KMS-11 (cell line): Measurements from ENCODE around the gene SHMT2.

Experiments used
- H2AFZ ChIP-seq: fragments of 200-600 bp; sonication (generic); 2 replicates; pipeline ENCODE4 v1.6.1; 2016; ENCODE audit warnings: antibody characterized with exemption, mixed run types, low read depth
- H3K27ac ChIP-seq: fragments of 200-600 bp; sonication (generic); 2 replicates; pipeline ENCODE4 v1.6.1; 2016; ENCODE audit warnings: mild to moderate bottlenecking, mixed run types
- H3K27me3 ChIP-seq: fragments of 200-600 bp; sonication (generic); 2 replicates; pipeline ENCODE4 v1.6.1; 2017; ENCODE audit warnings: mild to moderate bottlenecking, low read depth, mixed run types, moderate library complexity; ENCODE audit not compliant: insufficient read depth
- H3K36me3 ChIP-seq: fragments of 200-600 bp; sonication (generic); 2 replicates; pipeline ENCODE4 v1.6.1; 2017; ENCODE audit warnings: mild to moderate bottlenecking, mixed run types; ENCODE audit not compliant: insufficient read depth
- H3K4me1 ChIP-seq: fragments of 200-600 bp; sonication (generic); 2 replicates; pipeline ENCODE4 v1.6.1; 2016; ENCODE audit warnings: mild to moderate bottlenecking, low read depth, mixed run types; ENCODE audit not compliant: poor library complexity, severe bottlenecking
- H3K4me2 ChIP-seq: fragments of 200-600 bp; sonication (generic); 2 replicates; pipeline ENCODE4 v1.7.0; 2016; ENCODE audit warnings: mild to moderate bottlenecking, mixed run types
- H3K4me3 ChIP-seq: fragments of 200-600 bp; sonication (generic); IDR thresholded peaks from 2 replicates; pipeline ENCODE4 v1.6.1; 2017; ENCODE audit warnings: low read depth, low read length, mixed read lengths; ENCODE audit not compliant: insufficient read depth
- H3K79me2 ChIP-seq: fragments of 200-600 bp; sonication (generic); 2 replicates; pipeline ENCODE4 v1.6.1; 2016; ENCODE audit warnings: low read depth, mixed run types; ENCODE audit not compliant: insufficient read depth
- H3K9ac ChIP-seq: fragments of 200-600 bp; sonication (generic); 2 replicates; pipeline ENCODE4 v1.6.1; 2016; ENCODE audit warnings: mild to moderate bottlenecking, mixed run types
- H4K20me1 ChIP-seq: fragments of 200-600 bp; sonication (generic); 2 replicates; pipeline ENCODE4 v1.6.1; 2016; ENCODE audit warnings: mild to moderate bottlenecking, mixed run types; ENCODE audit not compliant: insufficient read depth
- TF ChIP-seq, protein P1 (sequence below): fragments of 200-600 bp; sonication (generic); conservative IDR thresholded peaks from 2 replicates; pipeline ENCODE4 v1.6.1; 2017; ENCODE audit warnings: low read depth, mild to moderate bottlenecking, antibody characterized with exemption, low read length, moderate library complexity, mixed read lengths

Gene SHMT2

DNA sequence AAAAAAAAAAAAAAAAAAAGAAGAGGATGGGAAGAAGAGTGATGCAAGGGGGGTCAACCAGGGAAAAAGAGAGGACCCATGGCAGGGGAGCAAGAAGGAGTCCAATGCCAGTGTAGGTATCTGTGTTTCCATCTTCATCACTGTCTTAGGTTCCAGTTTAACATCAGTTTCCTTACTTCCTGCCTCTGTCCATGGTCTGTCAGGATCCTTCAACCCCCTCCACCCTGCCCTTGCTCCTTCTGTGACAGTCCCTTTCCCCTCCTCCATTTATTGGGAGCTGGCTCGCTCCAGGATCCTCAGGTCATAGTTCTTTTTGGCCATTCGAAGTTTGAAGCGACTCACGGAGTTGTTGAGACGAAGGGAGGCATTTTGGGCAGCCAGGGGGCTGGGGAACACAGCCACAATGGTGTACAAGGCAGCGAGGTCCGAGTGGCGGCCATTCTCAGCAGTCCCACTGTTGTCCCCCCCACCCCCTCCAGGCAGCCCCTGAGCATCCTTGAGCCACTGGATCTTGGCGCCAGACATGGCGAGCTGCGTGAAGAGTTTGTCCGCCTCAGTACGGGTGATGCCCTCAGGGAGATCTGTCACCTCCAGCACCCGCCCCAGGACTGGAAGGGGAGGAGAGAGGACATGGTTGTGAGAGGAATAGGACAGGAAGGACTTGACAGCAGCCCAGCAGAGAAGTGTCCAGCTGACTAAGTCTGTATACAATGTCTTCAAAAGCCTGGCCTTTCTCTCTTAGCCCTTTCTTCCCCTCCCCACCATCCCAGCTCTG is 25.2 kb downstream of the SHMT2 start:
- TF ChIP-seq, protein P1, sequence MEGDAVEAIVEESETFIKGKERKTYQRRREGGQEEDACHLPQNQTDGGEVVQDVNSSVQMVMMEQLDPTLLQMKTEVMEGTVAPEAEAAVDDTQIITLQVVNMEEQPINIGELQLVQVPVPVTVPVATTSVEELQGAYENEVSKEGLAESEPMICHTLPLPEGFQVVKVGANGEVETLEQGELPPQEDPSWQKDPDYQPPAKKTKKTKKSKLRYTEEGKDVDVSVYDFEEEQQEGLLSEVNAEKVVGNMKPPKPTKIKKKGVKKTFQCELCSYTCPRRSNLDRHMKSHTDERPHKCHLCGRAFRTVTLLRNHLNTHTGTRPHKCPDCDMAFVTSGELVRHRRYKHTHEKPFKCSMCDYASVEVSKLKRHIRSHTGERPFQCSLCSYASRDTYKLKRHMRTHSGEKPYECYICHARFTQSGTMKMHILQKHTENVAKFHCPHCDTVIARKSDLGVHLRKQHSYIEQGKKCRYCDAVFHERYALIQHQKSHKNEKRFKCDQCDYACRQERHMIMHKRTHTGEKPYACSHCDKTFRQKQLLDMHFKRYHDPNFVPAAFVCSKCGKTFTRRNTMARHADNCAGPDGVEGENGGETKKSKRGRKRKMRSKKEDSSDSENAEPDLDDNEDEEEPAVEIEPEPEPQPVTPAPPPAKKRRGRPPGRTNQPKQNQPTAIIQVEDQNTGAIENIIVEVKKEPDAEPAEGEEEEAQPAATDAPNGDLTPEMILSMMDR, result no peak

DNA sequence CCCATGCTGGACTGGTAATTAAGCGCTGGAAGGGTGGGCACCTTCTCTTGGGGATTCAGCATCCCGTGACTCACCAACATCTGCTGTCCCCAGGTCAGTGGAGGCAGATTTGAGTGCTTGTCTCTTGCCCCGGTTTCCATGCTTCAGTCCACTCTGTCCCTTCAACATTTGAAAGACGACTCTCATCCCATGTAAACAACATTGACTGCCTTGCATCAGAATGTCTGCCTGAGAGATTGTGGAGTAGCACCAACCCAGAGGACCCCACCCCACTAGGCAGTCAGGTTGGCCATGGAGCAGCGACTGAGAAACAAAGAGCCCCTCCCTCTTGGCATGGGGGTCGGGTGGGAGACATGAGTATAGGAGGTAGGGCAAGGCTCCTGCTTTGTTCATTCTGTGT is 26.4 kb downstream of the SHMT2 start:
- H3K4me2 ChIP-seq, result no peak overlapping the region
- no peaks in the 10 kb centered on the region for H3K79me2 ChIP-seq
- H3K4me3 ChIP-seq, result no peak overlapping the region
- no peaks in the 10 kb centered on the region for H3K4me1 ChIP-seq
- no peaks in the 10 kb centered on the region for H4K20me1 ChIP-seq
- no peak overlapping the region for H3K27ac ChIP-seq
- peaks cover 3% of the 10 kb centered on the region; the same call in 1 of the 2 replicates for H3K36me3 ChIP-seq
- no peaks in the 10 kb centered on the region for H3K27me3 ChIP-seq
- H3K9ac ChIP-seq, result no peak overlapping the region
- no peak overlapping the region for H2AFZ ChIP-seq
- TF ChIP-seq, protein P1, result no peak

More for the DNA sequence above, 25.2 kb downstream of the SHMT2 start:
- H4K20me1 ChIP-seq, result no peaks in the 10 kb centered on the region
- H3K4me3 ChIP-seq, result no peak overlapping the region
- peaks cover 3% of the 10 kb centered on the region; the same call in 1 of the 2 replicates for H3K36me3 ChIP-seq
- H3K27me3 ChIP-seq, result no peaks in the 10 kb centered on the region
- no peak overlapping the region for H2AFZ ChIP-seq
- no peak overlapping the region for H3K9ac ChIP-seq
- H3K79me2 ChIP-seq, result no peaks in the 10 kb centered on the region
- H3K27ac ChIP-seq, result no peak overlapping the region
- H3K4me2 ChIP-seq, result no peak overlapping the region
- H3K4me1 ChIP-seq, result no peaks in the 10 kb centered on the region

DNA sequence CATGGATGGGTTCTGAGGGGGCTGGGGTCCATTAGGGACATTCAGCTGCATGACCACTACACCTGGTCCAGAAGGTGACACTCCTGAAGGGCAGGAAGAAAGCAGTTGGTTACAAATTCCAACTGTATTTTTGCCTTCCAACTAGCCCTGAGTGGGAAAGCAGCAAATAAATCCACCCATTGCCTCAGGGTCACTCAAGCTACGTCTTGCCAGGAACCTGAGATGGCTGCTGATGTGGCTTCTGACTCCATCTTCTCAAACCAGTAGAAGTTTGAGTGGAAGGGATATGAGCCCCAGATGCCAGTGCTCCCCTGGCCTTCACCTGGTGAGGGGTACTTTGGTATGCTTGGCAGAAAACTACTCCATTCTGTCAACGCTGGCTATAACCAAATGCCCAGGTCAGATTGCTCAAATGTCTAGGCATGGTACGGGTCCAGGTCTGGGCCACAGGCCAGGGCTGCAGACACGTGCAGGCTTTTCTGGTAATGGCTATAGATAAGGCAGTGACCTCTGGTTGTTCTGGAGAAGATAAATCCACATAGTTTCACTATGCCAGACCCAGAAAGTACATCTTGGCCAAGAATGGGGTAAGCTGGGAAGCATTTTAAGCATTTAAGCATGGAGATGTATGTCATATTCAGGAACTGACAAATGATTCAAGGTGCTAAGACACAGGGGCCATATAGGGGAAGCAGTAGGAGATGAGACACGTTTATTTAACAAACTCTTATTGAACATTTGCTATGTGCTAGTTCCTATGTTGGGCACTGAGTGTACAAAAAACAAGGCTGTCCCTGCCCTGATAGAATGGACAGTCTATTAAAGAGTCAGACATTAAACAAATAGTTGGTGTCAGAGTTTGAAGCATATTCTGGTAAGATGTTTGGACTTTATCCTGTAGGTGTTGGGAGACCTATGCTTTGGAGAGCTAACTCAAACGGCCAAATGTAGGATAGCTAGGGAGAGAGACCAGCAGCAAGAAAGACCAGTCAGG is 29.8 kb downstream of the SHMT2 start:
- Histone ChIP-seq H3K4me1 (peaks cover 6% of the 10 kb centered on the region), H3K27me3 (no peaks in the 10 kb centered on the region), H3K36me3 (peaks cover 3% of the 10 kb centered on the region; the same call in 1 of the 2 replicates), H3K4me3 (no peak overlapping the region), H4K20me1 (no peaks in the 10 kb centered on the region), H3K4me2 (no peak overlapping the region), H3K9ac (no peak overlapping the region), H3K79me2 (no peaks in the 10 kb centered on the region), H2AFZ (no peak overlapping the region), H3K27ac (no peak overlapping the region)
- TF ChIP-seq, protein P1, result no peak

DNA sequence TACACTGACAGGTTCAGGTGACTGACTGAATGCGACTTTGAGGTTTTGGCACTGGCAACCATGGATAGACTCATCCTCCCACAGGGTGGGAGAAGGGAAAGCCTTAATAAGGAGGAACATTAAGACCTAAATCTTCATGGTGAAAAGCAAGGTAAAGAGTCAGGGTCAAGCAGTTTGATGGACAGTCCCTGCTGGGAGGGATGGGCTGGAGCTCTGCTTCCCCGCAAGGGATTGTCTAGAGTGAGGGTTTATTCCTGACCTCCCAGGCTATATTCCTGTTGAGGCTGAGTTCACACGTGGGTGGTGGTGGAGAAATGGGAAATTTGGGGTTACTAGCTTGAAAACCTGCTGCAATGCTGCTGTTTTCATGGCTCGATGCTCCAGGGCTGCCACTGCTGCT is 30.9 kb downstream of the SHMT2 start:
- Histone ChIP-seq H3K27ac (no peak overlapping the region), H3K9ac (no peak overlapping the region), H3K4me1 (peaks cover 6% of the 10 kb centered on the region), H3K4me3 (no peak overlapping the region), H3K79me2 (no peaks in the 10 kb centered on the region), H4K20me1 (no peaks in the 10 kb centered on the region), H3K27me3 (no peaks in the 10 kb centered on the region), H2AFZ (no peak overlapping the region), H3K36me3 (peaks cover 3% of the 10 kb centered on the region; the same call in 1 of the 2 replicates), H3K4me2 (no peak overlapping the region)
- TF ChIP-seq, protein P1, result no peak
